NCI-H345 (cell line): Measurements from ENCODE around the gene TMEM97.

Experiments
- DNase-seq: peaks from one replicate; lab custom pipeline; 2025; lab: John Stamatoyannopoulos, UW

The TMEM97 gene

DNA sequence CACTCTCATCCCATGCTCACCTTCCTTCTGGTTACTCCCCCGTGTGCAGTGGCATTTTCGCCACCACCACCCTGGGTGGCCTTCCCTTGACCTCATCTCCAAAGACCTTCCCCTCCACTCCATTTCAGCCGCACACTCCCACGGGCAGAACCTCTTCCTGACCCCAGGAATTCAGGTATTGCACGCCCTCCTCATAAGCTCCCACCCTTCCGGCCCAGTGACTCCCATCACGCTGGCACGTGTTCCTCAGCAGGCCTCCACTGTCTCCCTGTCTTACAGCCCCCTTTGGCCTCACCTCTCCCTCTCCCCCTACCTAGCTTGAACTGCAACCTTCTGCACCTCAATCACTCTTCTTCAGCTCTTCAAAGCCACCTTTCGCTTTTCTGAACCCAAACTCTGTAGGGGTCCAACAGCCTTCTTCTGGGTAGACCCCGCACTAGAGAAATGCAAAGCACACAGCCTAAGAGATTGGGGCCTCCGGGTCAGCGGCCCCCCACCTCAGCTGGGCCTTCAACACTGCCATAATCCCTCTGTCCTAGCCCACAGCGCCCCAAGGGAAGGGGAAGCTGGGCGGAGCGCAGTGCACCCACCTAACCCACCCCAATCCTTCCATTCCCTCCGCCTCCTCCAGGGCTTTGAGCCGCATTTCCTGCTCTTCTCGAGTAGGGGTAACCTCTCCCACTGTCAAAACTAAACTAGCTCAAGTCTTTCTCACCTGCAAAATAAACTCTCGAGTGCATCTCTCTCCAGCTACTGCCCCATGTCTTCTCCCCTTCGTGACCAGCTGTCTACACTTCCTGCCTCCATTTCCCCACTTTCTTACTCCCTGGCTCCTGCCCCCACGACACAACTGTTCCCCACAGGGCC is 1.7 kb upstream of the TMEM97 start:
- DNase-seq: no peak

DNA sequence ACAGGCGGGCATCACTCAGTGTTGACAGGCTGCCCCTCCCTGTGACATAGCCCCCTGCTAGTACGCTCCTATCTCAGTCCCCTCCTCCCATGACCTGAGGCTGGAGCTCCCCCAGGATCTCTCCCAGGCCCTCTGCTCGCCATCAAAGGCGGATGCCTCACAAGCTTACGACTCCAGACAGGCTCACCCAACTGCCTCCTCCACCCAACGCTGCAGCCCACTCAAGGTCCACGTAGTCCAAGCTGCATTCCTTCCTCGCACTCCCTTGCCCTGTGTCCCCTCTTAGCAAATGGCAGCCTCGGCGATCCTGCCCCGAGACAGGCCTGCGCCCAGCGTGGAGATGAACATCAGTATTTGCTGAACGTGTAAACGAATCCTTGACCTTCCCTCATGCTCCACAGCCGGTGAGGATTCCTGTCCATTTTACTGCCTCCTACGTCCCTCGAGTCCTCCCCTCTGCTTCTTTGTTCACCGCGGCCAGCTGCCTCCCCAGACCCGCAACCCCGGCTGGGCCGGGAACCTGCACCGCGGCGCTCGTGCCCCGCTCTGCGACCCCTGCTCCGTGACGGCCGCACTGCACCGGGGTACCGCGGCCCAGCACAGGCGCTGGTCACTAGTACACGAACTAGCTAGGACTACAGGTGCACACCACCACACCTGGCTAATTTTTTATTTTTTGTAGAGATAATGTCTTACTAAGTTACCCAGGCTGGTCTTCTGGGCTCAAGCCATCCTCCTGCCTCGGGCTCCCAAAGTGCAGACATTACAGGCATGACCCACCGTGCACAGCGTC is 838 bp upstream of the TMEM97 start:
- peak; percentile 9 for DNase-seq

GRCh38 chr17:28319598-28319935 is 567 bp downstream of the TMEM97 start:
- no peak for DNase-seq

- no peak for DNase-seq
These were observed 1.4 kb downstream of the TMEM97 start for GRCh38 chr17:28320215-28321061.

GRCh38 chr17:28324267-28324745 is 5.3 kb downstream of the TMEM97 start:
- DNase-seq: no peak

- no peak for DNase-seq
These were observed 5.8 kb downstream of the TMEM97 start for GRCh38 chr17:28324781-28325180.

GRCh38 chr17:28325211-28325610 is 6.2 kb downstream of the TMEM97 start:
- DNase-seq: no peak

- no peak for DNase-seq
These were observed 7.1 kb downstream of the TMEM97 start for GRCh38 chr17:28326114-28326513.

DNA sequence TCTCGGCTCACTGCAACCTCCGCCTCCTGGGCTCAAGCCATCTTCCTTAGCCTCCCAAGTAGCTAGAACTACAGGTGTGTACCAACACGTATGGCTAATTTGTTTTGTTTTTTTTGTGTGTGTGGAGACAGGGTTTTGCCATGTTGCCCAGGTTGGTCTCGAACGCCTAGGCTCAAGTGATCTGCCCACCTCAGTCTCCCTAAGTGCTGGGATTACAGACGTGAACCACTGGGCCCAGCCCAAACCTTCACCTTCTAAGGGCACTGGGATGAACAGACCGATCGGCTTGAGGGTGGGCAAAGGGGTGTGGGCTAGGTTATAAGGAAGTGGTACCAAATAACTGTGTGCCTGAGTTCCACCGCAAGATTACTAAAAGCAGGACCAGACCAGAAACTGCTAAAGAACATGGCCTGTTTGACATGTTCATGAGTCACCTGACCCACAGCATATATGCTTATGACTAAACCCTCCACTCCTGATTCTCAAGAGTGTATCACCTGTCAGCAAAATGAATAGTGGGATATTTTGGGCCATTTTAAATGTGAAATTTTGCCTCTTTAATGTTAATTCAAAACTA is 8.1 kb downstream of the TMEM97 start:
- no peak for DNase-seq

- no peak for DNase-seq
These were observed 8.7 kb downstream of the TMEM97 start for GRCh38 chr17:28327709-28328108.

- DNase-seq: no peak
These were observed 9.3 kb downstream of the TMEM97 start for GRCh38 chr17:28328325-28328724.

- no peak for DNase-seq
These were observed 11.7 kb downstream of the TMEM97 start for GRCh38 chr17:28330671-28331070.

GRCh38 chr17:28331891-28332420 is 13.0 kb downstream of the TMEM97 start:
- DNase-seq: no peak

DNA sequence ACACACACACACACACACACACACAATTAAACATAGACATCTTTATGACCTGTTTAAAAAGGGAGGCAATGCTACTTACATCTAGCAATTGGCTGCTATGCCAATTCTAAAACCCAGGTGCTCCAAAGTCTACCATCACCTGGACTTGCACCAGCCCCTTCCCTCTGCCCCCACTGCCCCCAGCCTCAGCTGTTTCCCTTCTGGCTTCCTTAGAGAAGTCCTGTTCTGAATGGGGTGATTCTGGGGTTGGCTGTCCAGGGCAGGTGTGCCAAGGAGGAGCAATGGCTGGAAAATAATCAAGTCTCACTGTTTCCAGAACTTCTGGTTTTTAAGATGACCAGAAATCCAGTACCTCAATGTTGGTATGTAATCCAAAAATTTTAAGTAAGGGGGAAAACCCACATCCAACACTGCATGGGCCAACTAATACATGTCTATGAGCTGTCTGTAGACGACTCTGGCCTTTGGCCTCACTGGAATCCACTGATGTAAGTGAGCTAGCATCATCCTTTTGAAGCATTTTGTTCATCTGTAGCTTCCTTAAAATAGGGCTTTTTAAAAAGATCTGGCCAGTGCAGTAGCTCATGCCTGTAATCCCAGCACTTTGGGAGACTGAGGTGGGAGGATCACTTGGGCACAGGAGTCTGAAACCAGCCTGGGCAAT is 14.2 kb downstream of the TMEM97 start:
- DNase-seq: no peak

- DNase-seq: no peak
These were observed 15.2 kb downstream of the TMEM97 start for GRCh38 chr17:28334171-28334570.

DNA sequence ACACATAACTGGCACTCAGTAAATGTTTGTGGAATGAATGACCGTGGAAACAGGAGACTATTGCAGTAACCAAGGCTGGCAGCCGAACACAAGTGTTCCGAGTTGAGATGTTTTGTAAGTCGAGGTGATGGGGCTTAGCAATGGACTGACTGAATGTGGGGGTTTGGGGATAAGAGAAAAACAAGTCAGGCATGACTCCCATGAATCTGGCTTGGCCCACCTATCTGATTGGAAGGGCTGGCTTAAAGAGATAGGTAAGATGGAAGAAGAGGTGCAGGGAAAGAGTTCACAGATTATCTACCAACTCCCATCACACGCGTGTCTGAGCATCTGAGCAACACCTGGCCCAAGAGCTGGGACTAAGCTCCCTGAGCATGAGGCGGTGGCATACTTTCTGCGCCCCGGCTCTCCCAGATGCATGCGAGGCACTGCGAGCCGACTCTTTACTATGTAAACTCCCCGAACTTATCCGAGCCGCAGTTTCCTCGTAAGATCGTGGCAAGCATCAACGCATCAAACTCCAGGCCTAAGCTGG is 15.7 kb downstream of the TMEM97 start:
- no peak for DNase-seq

DNA sequence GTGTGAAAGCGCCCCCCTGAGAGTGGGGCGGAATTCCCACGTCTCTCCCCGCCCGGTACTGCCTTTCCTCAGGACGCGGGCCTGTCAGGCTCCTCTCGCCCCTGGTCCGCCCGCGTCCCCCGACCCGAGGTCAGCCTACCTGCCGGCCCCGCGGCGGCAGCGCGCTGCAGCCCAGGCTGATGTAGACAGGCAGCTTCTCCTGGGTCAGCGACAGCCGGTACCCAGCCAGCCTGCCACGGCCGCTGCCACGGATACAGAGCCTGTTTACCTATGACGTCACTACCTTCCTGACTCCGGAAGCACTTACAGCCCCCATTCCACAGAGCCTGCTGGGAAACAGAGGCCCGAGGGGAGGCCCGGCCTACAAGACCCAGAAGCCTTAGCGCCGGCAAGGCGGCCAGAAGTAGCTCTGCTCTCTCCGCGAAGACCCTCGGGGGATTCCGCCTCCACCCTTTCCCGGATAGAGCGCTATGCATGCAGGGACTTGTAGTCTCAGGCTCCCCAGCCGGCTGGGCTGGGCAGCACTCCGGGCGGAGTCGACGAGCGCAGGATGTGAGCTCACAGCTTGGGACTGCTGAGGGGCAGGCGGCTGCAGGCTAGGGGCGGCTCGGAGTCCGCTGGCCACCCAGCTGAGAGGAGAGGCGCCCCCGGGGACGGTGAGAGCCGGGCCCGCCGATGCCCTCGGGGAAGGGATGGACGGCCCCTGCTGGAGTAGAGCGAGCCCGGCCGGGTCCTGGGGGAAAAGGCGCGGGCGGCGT is 16.4 kb downstream of the TMEM97 start, which contains the start of the genes IFT20 and TNFAIP1:
Gene IFT20 (minus strand): TSS at position 272 of the 758 bp plus-strand sequence. CDS start 3,487 bp downstream, outside the sequence.
Gene TNFAIP1 (plus strand): TSS at position 561 of the 758 bp plus-strand sequence. CDS start 3,761 bp downstream, outside the sequence.
- peak; percentile 100 for DNase-seq

GRCh38 chr17:28335959-28336871 is 17.2 kb downstream of the TMEM97 start:
- DNase-seq: peak; percentile 58
